C4-2B (cell line): ENCODE results near the gene DAG1.

Experiments
- ZFX ChIP-seq: fragments of 450-650 bp; IDR thresholded peaks from 2 replicates; pipeline ENCODE4 v1.6.1; 2017
- TF ChIP-seq, protein P1 (sequence below): fragments of 450-650 bp; conservative IDR thresholded peaks from 2 replicates; pipeline ENCODE4 v1.5.1; 2017; ENCODE audit warnings: mild to moderate bottlenecking

DNA sequence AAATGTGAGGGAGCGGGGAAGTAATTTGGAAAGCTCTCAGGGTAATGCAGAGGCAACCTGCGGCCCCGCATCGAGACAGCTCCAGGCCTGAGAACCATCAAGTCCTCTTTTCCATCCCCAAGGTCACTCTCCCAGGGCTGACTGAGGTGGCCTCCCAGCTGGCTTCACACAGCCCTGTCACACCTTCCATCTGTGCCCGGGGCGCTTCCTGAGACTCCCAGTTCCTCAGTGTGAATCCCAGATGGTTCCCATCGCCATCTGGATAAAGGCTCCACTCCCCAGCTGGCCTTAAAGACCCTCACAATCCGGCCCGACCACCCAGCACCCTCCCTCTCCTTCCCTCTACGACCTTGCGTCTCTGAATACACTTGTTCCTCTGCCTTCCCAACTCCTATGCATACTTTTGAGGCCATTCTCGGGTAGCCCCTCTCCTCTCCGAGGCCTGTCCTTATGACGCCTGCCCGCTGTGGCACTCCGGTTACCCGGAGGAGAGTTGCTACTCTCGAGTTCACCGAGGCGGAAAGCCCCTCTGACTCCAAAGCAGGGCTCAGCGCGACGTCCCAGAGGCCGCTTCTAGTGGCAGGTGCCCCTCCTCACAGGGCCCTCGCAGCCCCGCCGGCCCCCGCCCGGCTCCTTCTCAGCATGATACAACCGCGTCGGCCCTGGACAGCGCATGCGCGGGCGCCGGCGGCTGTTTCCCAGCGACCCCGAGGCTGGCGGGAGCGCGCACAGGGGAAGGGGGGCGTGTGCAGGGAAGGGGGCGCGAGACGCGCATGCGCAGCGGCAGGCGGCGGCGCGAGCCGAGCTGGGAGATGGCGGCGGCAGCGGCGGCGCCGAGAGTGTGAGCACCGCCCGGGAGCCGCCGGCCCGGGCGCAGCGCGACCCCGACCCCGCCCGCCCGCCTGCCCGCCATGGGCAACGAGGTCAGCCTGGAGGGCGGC, 83.9 kb downstream of the DAG1 start, which contains the start of gene BSN:
- TF ChIP-seq, protein P1, sequence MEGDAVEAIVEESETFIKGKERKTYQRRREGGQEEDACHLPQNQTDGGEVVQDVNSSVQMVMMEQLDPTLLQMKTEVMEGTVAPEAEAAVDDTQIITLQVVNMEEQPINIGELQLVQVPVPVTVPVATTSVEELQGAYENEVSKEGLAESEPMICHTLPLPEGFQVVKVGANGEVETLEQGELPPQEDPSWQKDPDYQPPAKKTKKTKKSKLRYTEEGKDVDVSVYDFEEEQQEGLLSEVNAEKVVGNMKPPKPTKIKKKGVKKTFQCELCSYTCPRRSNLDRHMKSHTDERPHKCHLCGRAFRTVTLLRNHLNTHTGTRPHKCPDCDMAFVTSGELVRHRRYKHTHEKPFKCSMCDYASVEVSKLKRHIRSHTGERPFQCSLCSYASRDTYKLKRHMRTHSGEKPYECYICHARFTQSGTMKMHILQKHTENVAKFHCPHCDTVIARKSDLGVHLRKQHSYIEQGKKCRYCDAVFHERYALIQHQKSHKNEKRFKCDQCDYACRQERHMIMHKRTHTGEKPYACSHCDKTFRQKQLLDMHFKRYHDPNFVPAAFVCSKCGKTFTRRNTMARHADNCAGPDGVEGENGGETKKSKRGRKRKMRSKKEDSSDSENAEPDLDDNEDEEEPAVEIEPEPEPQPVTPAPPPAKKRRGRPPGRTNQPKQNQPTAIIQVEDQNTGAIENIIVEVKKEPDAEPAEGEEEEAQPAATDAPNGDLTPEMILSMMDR = no peak
- peak; percentile 51; the same call in 1 of the 2 replicates for TF ChIP-seq ZFX
